K562 (cell line): ENCODE results near the gene MBOAT2. TPM values are rescaled to one million over a fixed set of nuclear protein-coding genes. Genes with fewer than 3 reads are reported as not detected.

ENCODE experiments used
- ATAC-seq: fragments of 200-7000 bp; cut with Tn5 transposase; 3 replicates; pipeline ENCODE4 v1.9.1; 2020; ENCODE audit warnings: moderate library complexity
- BruUV-seq: library from RNA; stranded (reverse); fragments of 400-500 nt; replicated peaks from 2 replicates; lab custom pipeline; 2021; lab: Mats Ljungman, UMichigan
- CTCF ChIA-PET: fragments of 300-600 bp; formaldehyde crosslinking; extraction: SDS; loops from one replicate; lab custom pipeline; 2021; ENCODE audit warnings: low intra/inter-chr PET ratio; lab: Yijun Ruan, JAX
- POLR2A ChIA-PET: fragments of 300-600, 350-650 bp; sonication (Branson Sonifier 250); formaldehyde crosslinking; extraction: SDS; loops from one replicate; lab custom pipeline; 2021; ENCODE audit warnings: antibody characterized with exemption, inconsistent platforms; lab: Yijun Ruan, JAX
- DNase-seq, 4 experiments: peaks; one replicate each; pipeline versions ENCODE4 v3.0.0 to v3.0.0-alpha.2; 2011 to 2018; ENCODE audit warnings: low spot score in 3 of 4, mixed read lengths in 3 of 4; ENCODE audit errors: extremely low read depth in 1 of 4
- FAIRE-seq: peaks from 2 replicates; lab custom pipeline; 2011; peaks lifted over from hg19 to GRCh38; lab: Jason Lieb, UNC
- H2AFZ ChIP-seq: 2 replicates; pipeline ENCODE4 v1.6.0; 2011; ENCODE audit warnings: low read depth, low read length, control low read depth, inconsistent platforms
- H3K27ac ChIP-seq: fragments of 200-600 bp; 3 replicates; pipeline ENCODE4 v1.8.0; 2011; ENCODE audit warnings: low read depth, mild to moderate bottlenecking, control low read depth, inconsistent platforms, low read length, moderate library complexity, mixed read lengths; ENCODE audit errors: extremely low read depth
- H3K27me3 ChIP-seq, 2 experiments: fragments of 300-600 bp in 1 of 2; 2 replicates in 1 of 2; 3 replicates in 1 of 2; pipeline versions ENCODE4 v1.6.0 to v1.8.0; 2011; ENCODE audit warnings: inconsistent platforms in 2 of 2, low read length in 2 of 2, mild to moderate bottlenecking in 1 of 2, mixed read lengths in 1 of 2, moderate library complexity in 1 of 2; ENCODE audit not compliant: control insufficient read depth in 2 of 2, insufficient read depth in 2 of 2
- H3K36me3 ChIP-seq: fragments of 300-600 bp; 3 replicates; pipeline ENCODE4 v1.8.0; 2011; ENCODE audit warnings: mild to moderate bottlenecking, low read length, inconsistent platforms; ENCODE audit not compliant: control insufficient read depth, insufficient read depth
- H3K4me1 ChIP-seq, 2 experiments: fragments of 200-600 bp in 1 of 2; replicated peaks in 1 of 2; 2 replicates in 1 of 2; 3 replicates in 1 of 2; pipeline versions ENCODE4 v1.5.1 to v1.8.0; 2011; ENCODE audit warnings: inconsistent platforms in 2 of 2, low read length in 2 of 2, mild to moderate bottlenecking in 1 of 2, mixed read lengths in 1 of 2, moderate library complexity in 1 of 2; ENCODE audit not compliant: control insufficient read depth in 2 of 2, insufficient read depth in 2 of 2
- H3K4me2 ChIP-seq: 2 replicates; pipeline ENCODE4 v1.6.1; 2011; ENCODE audit warnings: low read length, control low read depth, inconsistent platforms, mixed read lengths; ENCODE audit not compliant: insufficient read depth
- H3K4me3 ChIP-seq: fragments of 200-600 bp; sonication (generic), shearing (Covaris generic); 2 replicates; pipeline ENCODE4 v1.5.1; 2016; ENCODE audit warnings: control low read depth, inconsistent platforms
- H3K79me2 ChIP-seq: fragments of 200-600 bp; 3 replicates; pipeline ENCODE4 v1.8.0; 2011; ENCODE audit warnings: low read length, inconsistent platforms; ENCODE audit not compliant: control insufficient read depth, insufficient read depth
- H3K9ac ChIP-seq, 2 experiments: 2 replicates each; pipeline versions ENCODE4 v1.6.0 to v1.6.1; 2011; ENCODE audit warnings: low read depth in 2 of 2, low read length in 2 of 2, control low read depth in 1 of 2, inconsistent platforms in 1 of 2, mild to moderate bottlenecking in 1 of 2, mixed read lengths in 1 of 2; ENCODE audit not compliant: insufficient read depth in 1 of 2
- H3K9me1 ChIP-seq: one replicate; pipeline ENCODE4 v1.6.0; 2011; ENCODE audit warnings: inconsistent platforms, mild to moderate bottlenecking, low read length, moderate library complexity; ENCODE audit not compliant: control insufficient read depth, insufficient read depth
- H3K9me3 ChIP-seq: replicated peaks from 2 replicates; pipeline ENCODE4 v1.5.1; 2011; ENCODE audit warnings: low read depth, low read length, inconsistent platforms; ENCODE audit not compliant: control insufficient read depth, insufficient read depth
- H4K20me1 ChIP-seq: replicated peaks from 2 replicates; pipeline ENCODE4 v1.6.1; 2011; ENCODE audit warnings: low read length, inconsistent platforms, mixed read lengths; ENCODE audit not compliant: control insufficient read depth, insufficient read depth
- CBFA2T3 ChIP-seq: fragments of 450-650 bp; IDR thresholded peaks from 2 replicates; pipeline ENCODE4 v1.6.1; 2017
- CREB3 ChIP-seq: fragments of 450-650 bp; conservative IDR thresholded peaks from 2 replicates; pipeline ENCODE4 v1.6.1; 2016; ENCODE audit warnings: missing genetic modification characterization, low read depth, mild to moderate bottlenecking, missing compliant biosample characterization, moderate library complexity
- CTBP1 ChIP-seq: fragments of 450-650 bp; IDR thresholded peaks from 2 replicates; pipeline ENCODE4 v1.6.1; 2016; ENCODE audit warnings: borderline replicate concordance
- ESRRA ChIP-seq: fragments of 450-650 bp; IDR thresholded peaks from 2 replicates; pipeline ENCODE4 v1.6.1; 2014; ENCODE audit warnings: low read depth, mild to moderate bottlenecking, moderate library complexity, borderline replicate concordance
- ESRRB ChIP-seq: fragments of 250-450 bp; sonication (Bioruptor Pico); IDR thresholded peaks from 2 replicates; pipeline ENCODE4 v1.5.0; 2020; ENCODE audit warnings: mild to moderate bottlenecking, moderate library complexity, borderline replicate concordance
- FOXO4 ChIP-seq: fragments of 450-650 bp; formaldehyde crosslinking; IDR thresholded peaks from 2 replicates; pipeline ENCODE4 v1.4.0; 2020; ENCODE audit warnings: mild to moderate bottlenecking, moderate library complexity
- ILK ChIP-seq: fragments of 450-650 bp; IDR thresholded peaks from 2 replicates; pipeline ENCODE4 v1.6.1; 2016; ENCODE audit warnings: missing genetic modification characterization, low read depth, mild to moderate bottlenecking, missing compliant biosample characterization, moderate library complexity, borderline replicate concordance
- MAFG ChIP-seq: fragments of 450-650 bp; conservative IDR thresholded peaks from 2 replicates; pipeline ENCODE4 v1.6.1; 2016; ENCODE audit warnings: missing genetic modification characterization, missing compliant biosample characterization
- MLLT1 ChIP-seq, 2 experiments: fragments of 450-650 bp; IDR thresholded peaks; 2 replicates each; pipeline ENCODE4 v1.6.1; 2016
- NRF1 ChIP-seq, 2 experiments: fragments of 450-650 bp; IDR thresholded peaks in 1 of 2; conservative IDR thresholded peaks in 1 of 2; 2 replicates each; pipeline ENCODE4 v1.6.1; 2014; ENCODE audit warnings: mild to moderate bottlenecking in 2 of 2
- RAD21 ChIP-seq, 2 experiments: fragments of 250-450 bp in 1 of 2; fragments of 450-650 bp in 1 of 2; sonication (Bioruptor Pico) in 1 of 2; formaldehyde crosslinking in 1 of 2; IDR thresholded peaks in 1 of 2; conservative IDR thresholded peaks in 1 of 2; 2 replicates each; pipeline versions ENCODE4 v1.4.0 to v1.8.0; 2020 to 2022; ENCODE audit warnings: mild to moderate bottlenecking in 2 of 2, moderate library complexity in 1 of 2
- RHOXF2B ChIP-seq: fragments of 250-450 bp; sonication (Bioruptor Pico); conservative IDR thresholded peaks from 2 replicates; pipeline ENCODE4 v1.5.1; 2021
- SOX6 ChIP-seq: fragments of 450-650 bp; IDR thresholded peaks from 2 replicates; pipeline ENCODE4 v1.6.1; 2014; ENCODE audit warnings: mild to moderate bottlenecking
- TBL1XR1 ChIP-seq, 2 experiments: IDR thresholded peaks; 2 replicates each; pipeline ENCODE4 v1.6.1; 2012; ENCODE audit warnings: improper control_type of control experiment in 2 of 2, low read length in 2 of 2, mild to moderate bottlenecking in 1 of 2
- TBP ChIP-seq: optimal IDR thresholded peaks from 2 replicates; pipeline ENCODE3; 2011; ENCODE audit warnings: low read depth, low read length, improper control_type of control experiment
- TCF3 ChIP-seq: sonication (generic); formaldehyde crosslinking; IDR thresholded peaks from 2 replicates; pipeline ENCODE4 v1.4.0; 2020; ENCODE audit warnings: mild to moderate bottlenecking, missing genetic modification reagents
- TEAD4 ChIP-seq, 2 experiments: sonication (generic) in 1 of 2; formaldehyde crosslinking in 1 of 2; IDR thresholded peaks; 2 replicates each; pipeline versions ENCODE4 v1.6.1 to v1.8.0; 2012 to 2022; ENCODE audit warnings: borderline replicate concordance in 1 of 2, inconsistent platforms in 1 of 2, low read length in 1 of 2, mild to moderate bottlenecking in 1 of 2, missing genetic modification reagents in 1 of 2
- TFAM ChIP-seq: fragments of 250-450 bp; sonication (Bioruptor Pico); conservative IDR thresholded peaks from 2 replicates; pipeline ENCODE4 v1.5.0; 2021; ENCODE audit warnings: mild to moderate bottlenecking, moderate library complexity
- ZNF175 ChIP-seq: fragments of 200-800 bp; sonication (Bioruptor generic); IDR thresholded peaks from 2 replicates; pipeline ENCODE4 v1.6.1; 2016; ENCODE audit warnings: low read depth, mild to moderate bottlenecking, missing genetic modification characterization, missing compliant biosample characterization
- WGBS: fragments of 100-300 bp; shearing (Covaris generic); methylation state at CpG from one replicate; pipeline ENCODE4 v1.1.6; 2016; ENCODE audit warnings: low coverage, mixed read lengths; ENCODE audit not compliant: insufficient coverage; ENCODE audit errors: missing lambda C conversion rate; 5-methylcytosine and 5-hydroxymethylcytosine counted together
- in situ Hi-C: fragments of 300-500 bp; cut with MboI; formaldehyde crosslinking; loops from 4 replicates; pipeline ENCODE4 v1.15.0; 2018; ENCODE audit warnings: inconsistent platforms, mixed read lengths
- intact Hi-C: fragments of 100-400 bp; cut with micrococcal nuclease; formaldehyde crosslinking; loops from 2 replicates; pipeline ENCODE4 v1.14.2; 2022
- polyA plus RNA-seq, 8 experiments: library from polyadenylated mRNA; depleted of rRNA in 4 of 8; stranded (reverse) in 5 of 8; unstranded in 3 of 8; fragments of >200 nt; fragmentation: Nextera tagmentation in 2 of 8; fragmentation: Illumina TruSeq in 1 of 8; extraction: Ambion mirVana in 2 of 8; extraction: Trizol in 1 of 8; gene quantifications; 2 replicates each; pipeline versions ENCODE4 v1.2.1 to v1.2.3, GENCODE V29; 2011 to 2014; ENCODE audit warnings: inconsistent platforms in 1 of 8, missing spikeins in 1 of 8
- total RNA-seq, 7 experiments: library from RNA; depleted of rRNA in 6 of 7; stranded (reverse); fragments of >200 nt in 6 of 7; fragmentation: Illumina TruSeq in 2 of 7; extraction: Trizol in 2 of 7; gene quantifications; 2 replicates each; pipeline versions ENCODE4 v1.2.1 to v1.2.3, GENCODE V29; 2011 to 2021; ENCODE audit warnings: low replicate concordance in 1 of 7

The MBOAT2 gene
- total and polyA plus RNA-seq, 9 of the 15 experiments (the other 6 are each of a cell fraction or from before 2014, with no cell fraction given) = 8.4 to 122 (median 27.6) TPM

GRCh38 chr2:9020267-9020666, 16.8 kb upstream of the MBOAT2 start:
- no peak for ATAC-seq
- H3K9ac ChIP-seq = no peak overlapping the region
- in situ Hi-C loops = no loop called here
- no peak for DNase-seq
- ChIA-PET POLR2A (no interaction called here), CTCF (no interaction called here)
- no peaks in the 10 kb centered on the region for H3K9me3 ChIP-seq
- no peaks in the 10 kb centered on the region for H3K79me2 ChIP-seq
- H3K4me1 ChIP-seq = 0 out of 5 replicates have a peak, but pooled peaks cover 0 to 7% of the 10 kb centered on the region in 2 experiments
- no TSS peak for BruUV-seq
- no peaks in the 10 kb centered on the region for H3K9me1 ChIP-seq
- 15% methylated on average over 5 of the region's 5 CpGs for WGBS
- peak; percentile 52 for FAIRE-seq
- no peak overlapping the region for H3K4me2 ChIP-seq
- H3K36me3 ChIP-seq = no peaks in the 10 kb centered on the region
- intact Hi-C loops = no loop called here
- no peak overlapping the region for H2AFZ ChIP-seq
- H3K27me3 ChIP-seq = no peaks in the 10 kb centered on the region
- H3K27ac ChIP-seq = no peak overlapping the region
- H3K4me3 ChIP-seq = no peak overlapping the region
- H4K20me1 ChIP-seq = no peaks in the 10 kb centered on the region
- TF ChIP-seq TCF3 (CRISPR knock-in tag) (peak; percentile 51), CTBP1 (0 out of 2 replicates have a peak, but pooled peaks have one; percentile 17), TBP (no peak), ESRRA (peak; percentile 84; the same call in 1 of the 2 replicates), TBL1XR1 (IDR thresholded peaks at IDR 0.05; ENCODE audit: low read length in 2 of 2) (no peak), CREB3 (tag) (no peak), CBFA2T3 (peak; percentile 41), ESRRB (no peak), ZNF175 (CRISPR knock-in tag) (no peak), NRF1 (conservative IDR thresholded peaks at IDR 0.05 in 1 of 2, IDR thresholded peaks at IDR 0.05 in 1 of 2) (no peak), MLLT1 (IDR thresholded peaks at IDR 0.05) (no peak), TEAD4 (IDR thresholded peaks at IDR 0.05; ENCODE audit: low read length) (peak; percentile 22; the same call in 1 of the 2 replicates), TEAD4 (CRISPR knock-in tag; IDR thresholded peaks at IDR 0.05; ENCODE audit: borderline replicate concordance) (no peak), TFAM (CRISPR knock-in tag) (no peak), ILK (tag) (no peak), FOXO4 (CRISPR knock-in tag) (no peak), RHOXF2B (CRISPR knock-in tag) (no peak), RAD21 (CRISPR knock-in tag; conservative IDR thresholded peaks at IDR 0.05 in 1 of 2, IDR thresholded peaks at IDR 0.05 in 1 of 2) (no peak), SOX6 (0 out of 2 replicates have a peak, but pooled peaks have one; percentile 38), MAFG (tag) (no peak)
